Kidney (tissue), 14 donors: ENCODE measurements around the gene CAAP1. TPM values are rescaled to one million over a fixed set of nuclear protein-coding genes. Genes with fewer than 3 reads are reported as not detected.

ENCODE experiments used
- DNase-seq, 5 donors: peaks; one replicate each; pipeline ENCODE4 v3.0.0-alpha.2; 2013 to 2020
- FAIRE-seq: peaks from 2 replicates; lab custom pipeline; 2012; peaks lifted over from hg19 to GRCh38; lab: Jason Lieb, UNC
- H3K27ac ChIP-seq, 2 donors: one replicate each; pipeline ENCODE4 v1.7.0; 2013; ENCODE audit warnings: low read depth in 2 of 2, low read length in 2 of 2, inconsistent platforms in 1 of 2
- H3K27me3 ChIP-seq: one replicate; pipeline ENCODE4 v1.7.1; 2013; ENCODE audit warnings: low read length, inconsistent platforms; ENCODE audit not compliant: control insufficient read depth, insufficient read depth
- H3K36me3 ChIP-seq, 3 donors: one replicate each; pipeline versions ENCODE4 v1.7.0 to v1.7.1; 2013; ENCODE audit warnings: low read length in 3 of 3, control low read depth in 1 of 3, inconsistent platforms in 1 of 3; ENCODE audit not compliant: insufficient read depth in 3 of 3, control insufficient read depth in 2 of 3
- H3K4me1 ChIP-seq, 3 donors: one replicate each; pipeline versions ENCODE4 v1.7.0 to v1.7.1; 2013; ENCODE audit warnings: low read length in 3 of 3, inconsistent platforms in 1 of 3, low read depth in 1 of 3; ENCODE audit not compliant: control insufficient read depth in 2 of 3, insufficient read depth in 2 of 3
- H3K4me3 ChIP-seq, 3 donors: one replicate each; pipeline versions ENCODE4 v1.7.0 to v1.8.1; 2013; ENCODE audit warnings: low read length in 3 of 3, control low read depth in 1 of 3, inconsistent platforms in 1 of 3
- H3K9ac ChIP-seq, 3 donors: one replicate each; pipeline versions ENCODE4 v1.7.0 to v1.7.1; 2013; ENCODE audit warnings: low read length in 3 of 3, control low read depth in 1 of 3, inconsistent platforms in 1 of 3
- H3K9me3 ChIP-seq, 3 donors: one replicate each; pipeline versions ENCODE4 v1.7.0 to v1.7.1; 2013; ENCODE audit warnings: low read length in 3 of 3, control low read depth in 1 of 3, inconsistent platforms in 1 of 3; ENCODE audit not compliant: control insufficient read depth in 2 of 3, insufficient read depth in 1 of 3
- intact Hi-C: fragments of 100-400 bp; cut with DNase I; formaldehyde crosslinking; loops from one replicate; pipeline ENCODE4 v1.11.1; 2022
- polyA plus RNA-seq: library from polyadenylated mRNA; stranded (reverse); fragments of 350-450 nt; fragmentation: Illumina TruSeq; extraction: RNeasy Lipid Tissue Mini Kit (QIAGEN cat#74804); gene quantifications from one replicate; pipeline ENCODE4 v1.2.3, GENCODE V29; 2014; ENCODE audit warnings: low read depth, low replicate concordance; ENCODE audit not compliant: insufficient read depth
- total RNA-seq: library from RNA; stranded (reverse); fragmentation: NEBNext Ultra II Directional; extraction: Animal tissue kit (Norgen Biotek cat#: 25700); gene quantifications from one replicate; pipeline ENCODE4 v1.2.1, GENCODE V29; 2021
- TF ChIP-seq, protein P1 (sequence below): IDR thresholded peaks from 3 replicates; pipeline ENCODE4 v1.5.1; 2012; ENCODE audit warnings: mild to moderate bottlenecking, moderate library complexity, borderline replicate concordance; ENCODE audit not compliant: insufficient read depth; ENCODE audit errors: extremely low read depth
- donor health status: control.
- donor health status: control.
- donor health status: control.
- donor health status: control.
- donor health status: control.
- donor health status: DM: yes; HTN: yes; CAD: no.
- donor health status: Normal renal cell carcinoma (clear cell type).

The CAAP1 gene
- total and polyA plus RNA-seq, 2 donors from 2014 or later: 15.2 to 23.6 TPM

DNA sequence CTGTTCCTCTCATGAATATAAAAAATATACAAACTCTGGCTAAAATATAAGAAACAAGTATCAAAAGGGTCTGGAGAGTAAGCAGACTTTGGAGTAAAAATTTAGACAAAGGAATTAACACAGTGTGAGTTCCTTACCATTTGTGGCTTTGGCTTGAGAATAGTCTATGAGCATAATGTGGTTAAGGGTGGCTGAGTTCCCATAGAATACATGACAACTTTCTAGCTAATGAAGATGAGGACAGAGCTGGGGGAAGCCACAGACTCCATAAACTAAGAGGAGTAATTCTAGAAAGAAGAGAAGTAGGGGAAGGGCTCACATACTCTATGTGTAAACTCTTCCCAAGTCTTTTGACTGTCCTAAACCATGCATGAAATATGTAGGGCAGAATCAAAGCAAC is 79.4 kb downstream of the CAAP1 start:
- TF ChIP-seq, protein P1, sequence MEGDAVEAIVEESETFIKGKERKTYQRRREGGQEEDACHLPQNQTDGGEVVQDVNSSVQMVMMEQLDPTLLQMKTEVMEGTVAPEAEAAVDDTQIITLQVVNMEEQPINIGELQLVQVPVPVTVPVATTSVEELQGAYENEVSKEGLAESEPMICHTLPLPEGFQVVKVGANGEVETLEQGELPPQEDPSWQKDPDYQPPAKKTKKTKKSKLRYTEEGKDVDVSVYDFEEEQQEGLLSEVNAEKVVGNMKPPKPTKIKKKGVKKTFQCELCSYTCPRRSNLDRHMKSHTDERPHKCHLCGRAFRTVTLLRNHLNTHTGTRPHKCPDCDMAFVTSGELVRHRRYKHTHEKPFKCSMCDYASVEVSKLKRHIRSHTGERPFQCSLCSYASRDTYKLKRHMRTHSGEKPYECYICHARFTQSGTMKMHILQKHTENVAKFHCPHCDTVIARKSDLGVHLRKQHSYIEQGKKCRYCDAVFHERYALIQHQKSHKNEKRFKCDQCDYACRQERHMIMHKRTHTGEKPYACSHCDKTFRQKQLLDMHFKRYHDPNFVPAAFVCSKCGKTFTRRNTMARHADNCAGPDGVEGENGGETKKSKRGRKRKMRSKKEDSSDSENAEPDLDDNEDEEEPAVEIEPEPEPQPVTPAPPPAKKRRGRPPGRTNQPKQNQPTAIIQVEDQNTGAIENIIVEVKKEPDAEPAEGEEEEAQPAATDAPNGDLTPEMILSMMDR: no peak
- no peak overlapping the region for H3K27ac ChIP-seq
- no peak overlapping the region for H3K9ac ChIP-seq
- intact Hi-C loops: no loop called here
- H3K4me1 ChIP-seq: no peaks in the 10 kb centered on the region
- no peaks in the 10 kb centered on the region for H3K36me3 ChIP-seq
- H3K4me3 ChIP-seq: no peak overlapping the region
- no peaks in the 10 kb centered on the region for H3K9me3 ChIP-seq
- H3K27me3 ChIP-seq: no peaks in the 10 kb centered on the region
- DNase-seq: no peak
- FAIRE-seq: no peak

DNA sequence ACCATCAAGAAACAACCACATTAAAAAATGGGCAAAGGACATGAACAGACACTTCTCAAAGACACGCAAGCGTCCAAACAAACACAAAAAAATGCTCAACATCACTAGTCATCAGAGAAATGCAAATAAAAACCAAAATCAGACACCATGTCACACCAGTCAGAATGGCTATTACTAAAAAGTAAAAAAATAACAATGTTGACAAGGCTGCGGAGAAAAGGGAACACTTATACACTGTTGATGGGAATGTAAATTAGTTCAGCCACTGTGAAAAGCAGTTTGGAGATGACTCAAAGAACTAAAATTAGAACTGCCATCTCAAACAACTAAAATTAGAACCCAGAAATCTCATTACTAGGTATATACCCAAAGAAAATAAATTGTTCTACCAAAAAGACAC is 80.4 kb downstream of the CAAP1 start:
- Histone ChIP-seq H3K4me3 (no peak overlapping the region), H3K9me3 (no peaks in the 10 kb centered on the region), H3K27ac (no peak overlapping the region), H3K36me3 (no peaks in the 10 kb centered on the region), H3K27me3 (no peaks in the 10 kb centered on the region), H3K4me1 (no peaks in the 10 kb centered on the region), H3K9ac (no peak overlapping the region)
- DNase-seq (no peak), FAIRE-seq (no peak)
- TF ChIP-seq, protein P1: no peak
- intact Hi-C loops: no loop called here

DNA sequence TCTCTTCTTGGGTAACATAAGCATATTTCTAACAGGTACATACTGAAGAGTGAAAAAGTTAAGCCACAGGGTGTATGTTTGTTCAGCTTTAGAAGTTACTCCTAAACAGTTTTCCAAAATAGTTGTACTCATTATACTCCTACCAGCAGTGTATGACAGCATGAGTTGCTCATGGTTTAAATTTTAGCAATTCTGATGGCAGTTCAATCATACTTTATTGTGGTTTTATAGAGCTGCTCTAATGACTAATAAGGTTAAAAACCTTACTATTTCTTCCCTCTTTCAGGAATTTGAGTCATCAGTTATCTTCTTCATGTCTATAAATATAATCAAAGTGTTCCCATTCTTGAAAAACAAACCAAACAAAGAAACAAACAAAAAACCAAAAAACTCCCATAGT is 81.5 kb downstream of the CAAP1 start:
- no peak for DNase-seq
- no peak overlapping the region for H3K27ac ChIP-seq
- no peak overlapping the region for H3K4me3 ChIP-seq
- intact Hi-C loops: no loop called here
- H3K4me1 ChIP-seq: no peaks in the 10 kb centered on the region
- H3K36me3 ChIP-seq: no peaks in the 10 kb centered on the region
- TF ChIP-seq, protein P1: no peak
- no peaks in the 10 kb centered on the region for H3K27me3 ChIP-seq
- no peaks in the 10 kb centered on the region for H3K9me3 ChIP-seq
- no peak overlapping the region for H3K9ac ChIP-seq
- FAIRE-seq: no peak

DNA sequence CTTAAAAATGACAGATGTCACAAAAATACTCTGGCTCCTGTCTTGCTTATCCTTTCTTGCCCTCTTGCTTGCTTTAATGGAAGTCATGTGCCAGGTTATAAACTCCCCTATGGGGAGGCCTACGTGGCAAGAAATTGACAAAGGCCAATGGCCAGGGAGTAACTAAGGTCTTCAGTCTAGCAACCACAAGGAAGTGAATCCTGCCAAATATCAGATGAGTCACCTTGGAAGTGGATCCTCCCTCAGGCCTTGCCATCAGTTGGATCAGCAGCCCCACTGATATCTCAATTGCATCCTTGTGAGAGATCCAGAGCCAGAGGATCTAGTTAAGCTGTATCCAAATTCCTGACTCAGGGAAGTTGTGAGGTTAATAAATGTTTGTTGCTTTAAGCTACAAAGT is 82.8 kb downstream of the CAAP1 start:
- Histone ChIP-seq H3K27me3 (no peaks in the 10 kb centered on the region), H3K36me3 (no peaks in the 10 kb centered on the region), H3K27ac (no peak overlapping the region), H3K4me1 (no peaks in the 10 kb centered on the region), H3K9ac (no peak overlapping the region), H3K9me3 (no peaks in the 10 kb centered on the region), H3K4me3 (no peak overlapping the region)
- DNase-seq: no peak
- FAIRE-seq: no peak
- intact Hi-C loops: no loop called here
- TF ChIP-seq, protein P1: no peak
